Right lobe of liver (tissue), 4 donors: ENCODE results near the gene ZFYVE1.

Experiments used
- POLR2A ChIP-seq: fragments of 450-650 bp; IDR thresholded peaks from one replicate; pipeline ENCODE4 v1.6.1; 2017; ENCODE audit warnings: antibody characterized with exemption, mild to moderate bottlenecking
- TF ChIP-seq, protein P1 (sequence below), 4 donors: fragments of 200-600 bp in 3 of 4; fragments of 450-650 bp in 1 of 4; IDR thresholded peaks; one replicate each; pipeline versions ENCODE4 v1.5.1 to v1.8.0; 2016 to 2022; ENCODE audit warnings: antibody characterized with exemption in 4 of 4, mild to moderate bottlenecking in 2 of 4
- donor health status: DM: no; HTN: no; CAD: no.
- donor health status: DM: no; HTN: no; CAD: no.
- donor health status: DM: no; HTN: yes; CAD: no.

DNA sequence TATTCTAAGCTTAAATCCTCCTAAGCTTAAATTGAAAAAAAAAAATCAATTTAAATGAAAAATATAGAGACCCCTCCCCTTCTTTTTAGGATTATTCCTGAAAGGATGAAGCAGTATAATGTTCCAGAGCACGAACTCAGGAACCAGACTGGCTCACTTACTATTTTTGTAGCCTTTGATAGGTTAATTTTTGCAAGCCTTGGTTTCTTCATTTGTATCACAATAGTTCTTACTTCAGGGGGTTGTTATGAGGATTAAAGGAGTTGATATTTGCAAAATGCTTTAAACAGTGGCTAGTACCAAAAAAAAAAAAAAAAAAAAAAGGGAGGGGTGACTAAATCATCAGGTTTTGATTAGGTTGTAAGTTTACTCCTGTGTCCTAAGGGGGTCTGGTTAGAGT lies 28.3 kb upstream of the ZFYVE1 start:
- TF ChIP-seq, protein P1, sequence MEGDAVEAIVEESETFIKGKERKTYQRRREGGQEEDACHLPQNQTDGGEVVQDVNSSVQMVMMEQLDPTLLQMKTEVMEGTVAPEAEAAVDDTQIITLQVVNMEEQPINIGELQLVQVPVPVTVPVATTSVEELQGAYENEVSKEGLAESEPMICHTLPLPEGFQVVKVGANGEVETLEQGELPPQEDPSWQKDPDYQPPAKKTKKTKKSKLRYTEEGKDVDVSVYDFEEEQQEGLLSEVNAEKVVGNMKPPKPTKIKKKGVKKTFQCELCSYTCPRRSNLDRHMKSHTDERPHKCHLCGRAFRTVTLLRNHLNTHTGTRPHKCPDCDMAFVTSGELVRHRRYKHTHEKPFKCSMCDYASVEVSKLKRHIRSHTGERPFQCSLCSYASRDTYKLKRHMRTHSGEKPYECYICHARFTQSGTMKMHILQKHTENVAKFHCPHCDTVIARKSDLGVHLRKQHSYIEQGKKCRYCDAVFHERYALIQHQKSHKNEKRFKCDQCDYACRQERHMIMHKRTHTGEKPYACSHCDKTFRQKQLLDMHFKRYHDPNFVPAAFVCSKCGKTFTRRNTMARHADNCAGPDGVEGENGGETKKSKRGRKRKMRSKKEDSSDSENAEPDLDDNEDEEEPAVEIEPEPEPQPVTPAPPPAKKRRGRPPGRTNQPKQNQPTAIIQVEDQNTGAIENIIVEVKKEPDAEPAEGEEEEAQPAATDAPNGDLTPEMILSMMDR (IDR thresholded peaks at IDR 0.05), result no peak
- TF ChIP-seq POLR2A, result no peak
